HG02884 (cell line): ENCODE data around the gene NLRP1.

Source experiments
- ATAC-seq: cut with Tn5 transposase; IDR thresholded peaks from one replicate; pipeline ENCODE4 v1.9.1; 2021; ENCODE audit warnings: mild to moderate bottlenecking, moderate library complexity; ENCODE audit not compliant: unreplicated experiment

Gene NLRP1

GRCh38 chr17:5526821-5527598 is 57.3 kb downstream of the NLRP1 start:
- ATAC-seq: no peak

- ATAC-seq: no peak
Measured at GRCh38 chr17:5523249-5523648, 61.1 kb downstream of the NLRP1 start.

- no peak for ATAC-seq
Measured at GRCh38 chr17:5522476-5522875, 61.8 kb downstream of the NLRP1 start.

GRCh38 chr17:5516060-5516792 is 68.1 kb downstream of the NLRP1 start:
- ATAC-seq: no peak

GRCh38 chr17:5514976-5515375 is 69.3 kb downstream of the NLRP1 start:
- ATAC-seq: no peak

GRCh38 chr17:5513628-5514027 is 70.7 kb downstream of the NLRP1 start:
- no peak for ATAC-seq

- ATAC-seq: no peak
Measured at GRCh38 chr17:5511401-5512225, 72.7 kb downstream of the NLRP1 start.

GRCh38 chr17:5510771-5511170 is 73.5 kb downstream of the NLRP1 start:
- ATAC-seq: no peak

GRCh38 chr17:5509482-5509881 is 74.8 kb downstream of the NLRP1 start:
- ATAC-seq: no peak

- no peak for ATAC-seq
Measured at GRCh38 chr17:5508810-5509209, 75.5 kb downstream of the NLRP1 start.

GRCh38 chr17:5506307-5506706 is 78.0 kb downstream of the NLRP1 start:
- ATAC-seq: no peak

- ATAC-seq: no peak
Measured at GRCh38 chr17:5502552-5502951, 81.8 kb downstream of the NLRP1 start.

GRCh38 chr17:5501685-5502084 is 82.6 kb downstream of the NLRP1 start:
- ATAC-seq: no peak

- no peak for ATAC-seq
Measured at GRCh38 chr17:5500589-5501391, 83.5 kb downstream of the NLRP1 start.

- ATAC-seq: no peak
Measured at GRCh38 chr17:5500247-5500588, 84.1 kb downstream of the NLRP1 start.

GRCh38 chr17:5499476-5500231 is 84.7 kb downstream of the NLRP1 start:
- no peak for ATAC-seq

GRCh38 chr17:5492970-5493369 is 91.3 kb downstream of the NLRP1 start:
- ATAC-seq: no peak

GRCh38 chr17:5488752-5489151 is 95.6 kb downstream of the NLRP1 start:
- ATAC-seq: no peak

GRCh38 chr17:5486206-5487124 is 97.8 kb downstream of the NLRP1 start, which contains the start of gene MIS12:
MIS12 (plus strand) TSS chr17:5486566; CDS start chr17:5488863, 2,297 bp downstream.
- peak; percentile 78 for ATAC-seq
